ENCODE measurements around the gene UNC45B.

UNC45B gene

GRCh38 chr17:35116845-35117244 is 30.8 kb upstream of the UNC45B start:
- peak; percentile 28; the same call in 1 of the 2 replicates for TF ChIP-seq CTCF (IDR thresholded peaks at IDR 0.05; ENCODE audit: low read depth, low read length)
- H3K27me3 ChIP-seq (ENCODE audit: insufficient read depth, low read depth, severe bottlenecking) = no peaks in the 10 kb centered on the region
- H3K9me3 ChIP-seq (ENCODE audit: severe bottlenecking) = no peaks in the 10 kb centered on the region
- H3K36me3 ChIP-seq = peaks cover 3% of the 10 kb centered on the region; the same call in 1 of the 2 replicates
- peak; percentile 21 for DNase-seq
- no peak overlapping the region for H3K27ac ChIP-seq
- H3K4me3 ChIP-seq (ENCODE audit: low read depth, low read length) = no peak overlapping the region

- TF ChIP-seq CTCF (IDR thresholded peaks at IDR 0.05; ENCODE audit: low read depth, low read length) = no peak
- Histone ChIP-seq H3K36me3 (peaks cover 3% of the 10 kb centered on the region; the same call in 1 of the 2 replicates), H3K27ac (no peak overlapping the region), H3K27me3 (ENCODE audit: insufficient read depth, low read depth, severe bottlenecking) (no peaks in the 10 kb centered on the region), H3K4me3 (ENCODE audit: low read depth, low read length) (no peak overlapping the region), H3K9me3 (ENCODE audit: severe bottlenecking) (no peaks in the 10 kb centered on the region)
- no peak for DNase-seq
Observed at GRCh38 chr17:35117984-35118383, 29.6 kb upstream of the UNC45B start.

GRCh38 chr17:35119370-35120165 is 28.0 kb upstream of the UNC45B start, which contains the start of gene RAD51D:
Gene RAD51D, minus strand, starts transcription at chr17:35119860. Its CDS starts 247 bp downstream, at chr17:35119613.
- Histone ChIP-seq H3K27ac (peak within 1 kb of the TSS; percentile 69), H3K9me3 (ENCODE audit: severe bottlenecking) (no peaks in the 10 kb centered on the region), H3K27me3 (ENCODE audit: insufficient read depth, low read depth, severe bottlenecking) (no peaks in the 10 kb centered on the region), H3K36me3 (peaks cover 3% of the 10 kb centered on the region; the same call in 1 of the 2 replicates), H3K4me3 (ENCODE audit: low read depth, low read length) (peak within 1 kb of the TSS; percentile 66)
- peak; percentile 83 for DNase-seq
- TF ChIP-seq CTCF (IDR thresholded peaks at IDR 0.05; ENCODE audit: low read depth, low read length) = peak; percentile 91

- Histone ChIP-seq H3K9me3 (ENCODE audit: severe bottlenecking) (no peaks in the 10 kb centered on the region), H3K36me3 (peaks cover 3% of the 10 kb centered on the region; the same call in 1 of the 2 replicates), H3K27ac (no peak within 1 kb of the TSS), H3K27me3 (ENCODE audit: insufficient read depth, low read depth, severe bottlenecking) (no peaks in the 10 kb centered on the region), H3K4me3 (ENCODE audit: low read depth, low read length) (no peak within 1 kb of the TSS)
- TF ChIP-seq CTCF (IDR thresholded peaks at IDR 0.05; ENCODE audit: low read depth, low read length) = no peak
- no peak for DNase-seq
Observed at GRCh38 chr17:35121315-35121714, 26.3 kb upstream of the UNC45B start, which contains the start of gene FNDC8. Gene FNDC8, plus strand, starts transcription at chr17:35121615. Its CDS starts 79 bp downstream, at chr17:35121694.

- no peak overlapping the region for H3K4me3 ChIP-seq (ENCODE audit: low read depth, low read length)
- H3K36me3 ChIP-seq = peaks cover 30% of the 10 kb centered on the region
- no peak for DNase-seq
- H3K9me3 ChIP-seq (ENCODE audit: severe bottlenecking) = no peaks in the 10 kb centered on the region
- TF ChIP-seq CTCF (IDR thresholded peaks at IDR 0.05; ENCODE audit: low read depth, low read length) = no peak
- no peak overlapping the region for H3K27ac ChIP-seq
- H3K27me3 ChIP-seq (ENCODE audit: insufficient read depth, low read depth, severe bottlenecking) = no peaks in the 10 kb centered on the region
Observed at GRCh38 chr17:35127751-35128514, 19.7 kb upstream of the UNC45B start.
